Measurements from ENCODE around the gene PNPLA7. TPM values are rescaled to one million over a fixed set of nuclear protein-coding genes. Genes with fewer than 3 reads are reported as not detected.
A peak's percentile ranks its signal among the peaks of the same experiment; 100 is the strongest.

PNPLA7 gene
- total RNA-seq, 1 donor from 2014 or later = 9.0 TPM

DNA sequence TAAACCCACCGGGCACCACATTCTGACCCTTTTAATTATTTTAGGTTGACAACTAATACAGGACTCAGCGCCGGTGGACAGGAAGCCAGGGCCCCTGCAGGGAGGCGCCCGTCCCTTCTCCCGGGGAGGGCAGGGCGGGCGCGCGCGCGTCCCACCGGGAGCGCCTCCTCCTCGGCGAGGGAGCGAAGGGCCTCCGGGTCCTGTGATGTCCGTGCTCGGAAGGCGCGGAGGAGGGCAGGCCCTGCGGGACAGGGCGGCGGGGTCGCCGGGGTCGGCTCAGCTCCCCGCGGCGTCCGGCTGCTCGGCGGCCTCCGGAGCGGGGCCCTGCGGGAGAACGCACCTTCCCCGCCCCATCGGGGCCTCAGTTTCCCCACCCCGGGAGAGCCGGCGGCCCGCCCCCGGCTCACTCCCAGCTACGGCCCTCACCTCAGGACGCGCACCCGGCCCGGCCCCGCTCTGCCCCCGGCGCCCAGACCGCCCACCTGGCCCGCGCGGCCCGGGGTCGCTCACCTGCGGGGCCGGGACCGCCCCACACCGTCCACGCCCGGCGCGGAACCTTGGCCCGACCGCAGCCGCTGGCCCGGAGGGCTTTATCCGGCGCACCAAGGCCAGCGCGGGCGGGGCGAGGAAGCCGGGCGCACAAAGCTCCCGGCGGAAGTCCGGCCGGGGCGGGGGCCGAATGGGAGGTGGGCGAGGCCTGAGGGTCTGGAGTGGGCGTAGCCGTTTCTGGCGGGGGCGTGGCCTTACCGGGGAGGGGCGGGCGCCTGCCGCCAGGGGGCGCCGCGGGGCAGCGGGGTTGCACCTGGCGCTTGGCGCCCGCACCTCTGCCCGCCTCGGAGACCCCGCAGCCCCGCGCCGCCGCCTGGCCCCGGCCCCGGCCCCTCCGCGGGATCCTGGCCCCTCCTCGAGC is 127.3 kb downstream of the PNPLA7 start, which contains the start of the genes EXD3 and NOXA1:
Gene EXD3, minus strand, starts transcription at position 559 of the 910 bp plus-strand sequence. CDS start 27,805 bp downstream, outside the sequence.
Gene NOXA1, plus strand, starts transcription at position 790 of the 910 bp plus-strand sequence. CDS start 137 bp downstream, outside the sequence.
- TF ChIP-seq CTCF (IDR thresholded peaks at IDR 0.05; ENCODE audit: borderline replicate concordance) = peak; percentile 80
- intact Hi-C loops (cut with micrococcal nuclease) = no loop called here

GRCh38 chr9:137421838-137422603 is 128.2 kb downstream of the PNPLA7 start:
- H3K27me3 ChIP-seq (ENCODE audit: low read depth) = no peaks in the 10 kb centered on the region
- no peak for TF ChIP-seq CTCF (IDR thresholded peaks at IDR 0.05; ENCODE audit: borderline replicate concordance)
- peak overlapping the region; percentile 84 for H3K27ac ChIP-seq (replicated peaks)
- no peaks in the 10 kb centered on the region for H3K36me3 ChIP-seq
- DNase-seq = peak; percentile 16
- no peaks in the 10 kb centered on the region for H3K9me3 ChIP-seq (replicated peaks)
- H3K4me3 ChIP-seq = peak overlapping the region; percentile 96
- H3K4me1 ChIP-seq = peaks cover 52% of the 10 kb centered on the region
- intact Hi-C loops (cut with micrococcal nuclease) = no loop called here

More for the DNA sequence above, 127.3 kb downstream of the PNPLA7 start, which contains the start of the genes EXD3 and NOXA1:
- Histone ChIP-seq H3K36me3 (no peaks in the 10 kb centered on the region), H3K27ac (replicated peaks) (peak within 1 kb of the TSS; percentile 85), H3K4me3 (peak within 1 kb of the TSS; percentile 96), H3K9me3 (replicated peaks) (no peaks in the 10 kb centered on the region), H3K27me3 (ENCODE audit: low read depth) (no peaks in the 10 kb centered on the region), H3K4me1 (peaks cover 49% of the 10 kb centered on the region)
- peak; percentile 93 for DNase-seq

DNA sequence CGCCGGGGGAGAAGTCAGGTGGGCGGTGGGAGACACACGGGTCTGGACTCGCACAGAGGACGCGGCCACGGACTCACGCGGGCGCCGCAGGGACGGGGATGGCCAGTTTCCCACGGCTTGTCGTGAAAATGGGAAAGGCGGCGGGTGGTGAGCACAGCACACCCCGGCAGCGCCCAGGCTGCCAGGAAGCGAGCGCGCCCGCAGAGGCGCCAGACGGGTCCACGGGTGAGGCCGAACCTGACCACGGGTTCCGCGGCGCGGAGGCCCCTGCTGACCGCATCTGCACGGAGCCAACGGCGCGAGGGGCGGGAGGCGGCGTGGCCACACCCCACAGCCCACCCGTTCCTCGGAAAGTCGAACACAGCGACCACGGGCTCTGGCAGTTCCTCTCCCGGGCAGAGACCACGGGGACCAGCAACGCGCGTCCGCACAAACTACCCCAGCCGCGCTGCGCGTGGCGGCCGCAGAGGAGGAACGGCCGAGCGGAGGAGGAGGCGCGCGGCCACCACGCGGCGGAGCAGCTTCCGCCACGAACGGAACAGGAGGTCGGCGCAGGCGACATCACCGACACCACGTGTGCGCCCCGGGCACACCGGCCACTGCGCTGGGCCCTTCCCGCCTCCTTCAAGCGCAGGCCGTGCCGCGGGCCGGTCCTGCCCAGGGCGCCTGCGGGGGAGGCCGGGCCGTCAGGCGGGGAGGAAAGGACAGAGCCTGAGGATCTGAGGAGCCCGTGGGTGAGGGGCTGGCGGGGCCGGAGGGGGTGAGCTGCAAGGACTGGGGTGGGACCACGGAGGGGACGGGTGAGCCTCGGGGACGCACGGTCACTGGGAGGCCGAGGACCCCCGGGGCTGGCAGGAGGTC is 132.8 kb downstream of the PNPLA7 start:
- DNase-seq = no peak
- intact Hi-C loops (cut with micrococcal nuclease) = no loop called here
- no peaks in the 10 kb centered on the region for H3K9me3 ChIP-seq (replicated peaks)
- H3K4me1 ChIP-seq = peaks cover 39% of the 10 kb centered on the region
- peak overlapping the region; percentile 79 for H3K27ac ChIP-seq (replicated peaks)
- no peaks in the 10 kb centered on the region for H3K36me3 ChIP-seq
- no peaks in the 10 kb centered on the region for H3K27me3 ChIP-seq (ENCODE audit: low read depth)
- TF ChIP-seq CTCF (IDR thresholded peaks at IDR 0.05; ENCODE audit: borderline replicate concordance) = no peak
- H3K4me3 ChIP-seq = peak overlapping the region; percentile 64

- Histone ChIP-seq H3K36me3 (no peaks in the 10 kb centered on the region), H3K27me3 (ENCODE audit: low read depth) (no peaks in the 10 kb centered on the region), H3K4me3 (peak overlapping the region; percentile 64), H3K4me1 (peaks cover 39% of the 10 kb centered on the region), H3K27ac (replicated peaks) (peak overlapping the region; percentile 79), H3K9me3 (replicated peaks) (no peaks in the 10 kb centered on the region)
- DNase-seq = no peak
- no peak for TF ChIP-seq CTCF (IDR thresholded peaks at IDR 0.05; ENCODE audit: borderline replicate concordance)
- intact Hi-C loops (cut with micrococcal nuclease) = no loop called here
Measured at GRCh38 chr9:137416563-137417151, 133.5 kb downstream of the PNPLA7 start.
